ENCODE data around the gene ZRANB2.

DNA sequence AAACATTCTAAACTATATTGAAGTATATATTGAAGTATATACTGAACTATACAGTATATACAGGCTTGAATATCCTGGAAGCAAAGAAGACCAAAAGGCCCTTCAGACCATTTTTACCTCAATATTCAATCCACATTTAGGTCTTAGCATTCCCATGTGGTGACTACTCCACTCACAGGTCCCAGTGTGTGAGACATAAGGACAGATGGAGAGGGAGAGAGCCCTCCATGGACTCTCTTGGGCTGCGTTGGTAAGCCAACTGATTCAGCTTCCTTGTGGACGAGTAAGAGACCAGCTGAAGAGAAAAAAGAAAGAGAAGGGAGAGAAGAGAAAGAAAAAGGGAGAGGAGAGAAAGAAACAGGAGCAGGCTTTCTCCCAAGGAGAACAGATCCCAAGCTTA is 37.3 kb upstream of the ZRANB2 start:
- TF ChIP-seq, protein P1, sequence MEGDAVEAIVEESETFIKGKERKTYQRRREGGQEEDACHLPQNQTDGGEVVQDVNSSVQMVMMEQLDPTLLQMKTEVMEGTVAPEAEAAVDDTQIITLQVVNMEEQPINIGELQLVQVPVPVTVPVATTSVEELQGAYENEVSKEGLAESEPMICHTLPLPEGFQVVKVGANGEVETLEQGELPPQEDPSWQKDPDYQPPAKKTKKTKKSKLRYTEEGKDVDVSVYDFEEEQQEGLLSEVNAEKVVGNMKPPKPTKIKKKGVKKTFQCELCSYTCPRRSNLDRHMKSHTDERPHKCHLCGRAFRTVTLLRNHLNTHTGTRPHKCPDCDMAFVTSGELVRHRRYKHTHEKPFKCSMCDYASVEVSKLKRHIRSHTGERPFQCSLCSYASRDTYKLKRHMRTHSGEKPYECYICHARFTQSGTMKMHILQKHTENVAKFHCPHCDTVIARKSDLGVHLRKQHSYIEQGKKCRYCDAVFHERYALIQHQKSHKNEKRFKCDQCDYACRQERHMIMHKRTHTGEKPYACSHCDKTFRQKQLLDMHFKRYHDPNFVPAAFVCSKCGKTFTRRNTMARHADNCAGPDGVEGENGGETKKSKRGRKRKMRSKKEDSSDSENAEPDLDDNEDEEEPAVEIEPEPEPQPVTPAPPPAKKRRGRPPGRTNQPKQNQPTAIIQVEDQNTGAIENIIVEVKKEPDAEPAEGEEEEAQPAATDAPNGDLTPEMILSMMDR (IDR thresholded peaks at IDR 0.05; ENCODE audit: poor library complexity), result no peak
- no peak for TF ChIP-seq EZH2 (IDR thresholded peaks at IDR 0.05; ENCODE audit: borderline replicate concordance)
- no peak for TF ChIP-seq EZH2phosphoT487 (IDR thresholded peaks at IDR 0.05; ENCODE audit: low read depth, severe bottlenecking, unreplicated experiment)

All from hepatocyte (in vitro differentiated cells).